Cardiac ventricle fibroblast (primary cell): ENCODE data around the gene ODF4. TPM values are rescaled to one million over a fixed set of nuclear protein-coding genes. Genes with fewer than 3 reads are reported as not detected.

ENCODE experiments used
- total RNA-seq: library from RNA; depleted of rRNA; stranded (reverse); fragments of >200 nt; gene quantifications from 2 replicates; pipeline ENCODE4 v1.2.3, GENCODE V29; 2015

The ODF4 gene, protein sequence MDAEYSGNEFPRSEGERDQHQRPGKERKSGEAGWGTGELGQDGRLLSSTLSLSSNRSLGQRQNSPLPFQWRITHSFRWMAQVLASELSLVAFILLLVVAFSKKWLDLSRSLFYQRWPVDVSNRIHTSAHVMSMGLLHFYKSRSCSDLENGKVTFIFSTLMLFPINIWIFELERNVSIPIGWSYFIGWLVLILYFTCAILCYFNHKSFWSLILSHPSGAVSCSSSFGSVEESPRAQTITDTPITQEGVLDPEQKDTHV
- not detected in 2 replicates for total RNA-seq

DNA sequence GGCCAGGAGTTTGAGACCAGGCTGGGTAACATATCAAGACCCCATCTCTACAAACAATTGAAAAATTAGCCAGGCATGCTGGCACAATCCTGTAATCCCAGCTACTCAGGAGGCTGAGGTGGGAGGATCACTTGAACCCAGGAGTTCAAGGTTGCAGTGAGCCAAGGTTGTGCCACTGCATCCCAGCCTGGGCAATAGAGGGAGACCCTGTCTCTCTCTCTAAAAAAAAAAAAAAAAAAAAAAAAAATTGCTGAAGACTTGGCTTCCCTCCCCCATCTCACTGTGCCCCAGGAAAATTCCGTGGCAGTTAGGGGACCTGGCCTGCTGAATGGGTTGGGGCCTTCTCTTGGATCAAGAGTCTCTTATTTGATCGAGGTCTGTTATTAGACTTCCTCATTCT lies at the start of gene ODF4:
Gene ODF4, plus strand, starts transcription at position 301 of the 400 bp plus-strand sequence. CDS start 212 bp downstream, outside the sequence.

DNA sequence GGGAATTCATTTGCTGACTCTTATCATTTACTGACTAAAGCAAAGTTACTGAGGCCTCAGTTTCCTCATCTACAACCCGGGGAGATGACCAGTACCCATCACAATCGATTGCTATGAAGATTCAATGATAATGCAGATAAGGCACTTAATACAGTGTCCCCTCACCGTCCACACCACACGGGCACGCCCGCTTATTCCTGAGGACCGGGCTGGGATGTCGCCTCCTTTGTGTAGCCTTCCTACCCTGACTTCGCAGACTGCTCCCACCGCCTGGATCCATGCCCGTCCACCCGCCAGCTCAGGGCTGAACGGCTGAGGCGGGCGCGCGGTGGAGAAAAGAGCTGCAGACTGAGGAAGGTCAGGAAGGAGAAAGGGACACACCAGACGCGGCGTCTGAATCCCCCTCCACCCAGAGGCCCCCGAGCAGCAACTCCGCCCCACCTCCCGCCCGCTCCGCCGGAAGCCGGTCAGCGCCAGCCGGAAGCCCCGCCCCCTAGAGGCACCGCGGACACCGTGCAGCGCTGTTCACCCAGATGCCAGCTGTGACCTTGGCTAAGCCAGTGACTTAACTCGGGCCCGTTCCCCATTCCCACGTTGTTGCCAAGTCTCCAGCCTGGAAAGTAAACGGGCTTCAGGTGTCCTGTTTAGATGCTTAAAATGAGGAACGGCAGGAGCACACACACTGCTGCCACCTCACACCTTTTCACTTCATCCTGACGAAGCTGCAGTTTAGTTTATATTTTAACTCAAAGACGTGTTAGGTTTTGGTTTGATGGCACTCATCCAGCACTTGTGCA lies 36.8 kb downstream of the ODF4 start, which contains the start of gene KRABD2:
Gene KRABD2, minus strand, starts transcription at position 434 of the 797 bp plus-strand sequence.

DNA sequence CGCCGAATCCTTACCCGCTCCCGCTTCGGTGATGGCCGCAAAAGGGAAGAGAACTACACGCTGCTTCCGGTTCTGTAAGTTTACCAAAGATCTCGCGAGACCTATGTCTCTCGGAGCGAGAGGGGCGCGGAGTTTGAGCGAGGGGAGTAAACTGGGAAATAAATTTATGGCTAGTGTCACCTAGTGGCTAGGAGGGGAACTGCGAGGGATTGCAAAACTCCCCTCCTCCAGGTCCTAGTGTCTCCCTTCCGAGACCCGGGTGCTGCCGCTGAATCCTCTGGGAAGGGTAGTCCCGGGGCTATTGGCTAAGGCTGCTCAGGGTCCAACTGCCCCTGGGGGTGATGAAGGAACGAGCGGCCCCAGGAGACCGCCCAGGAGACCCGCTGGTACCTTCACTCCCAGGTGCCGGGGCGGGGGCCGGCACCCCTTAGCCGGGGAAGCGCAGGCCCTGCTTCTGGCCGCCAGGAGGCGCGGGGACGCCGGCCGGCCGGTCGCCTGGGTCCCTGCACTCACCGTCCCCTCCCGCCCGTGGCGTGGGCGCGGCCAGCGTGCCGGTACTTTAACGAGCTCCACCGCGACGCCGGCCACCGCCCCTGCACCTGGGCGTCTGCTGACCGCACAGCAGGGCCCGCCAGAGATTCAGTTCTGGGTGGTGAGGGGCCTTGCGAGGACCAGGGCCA lies 43.6 kb downstream of the ODF4 start, which contains the start of gene RPL26:
Gene RPL26, minus strand, starts transcription at position 51 of the 680 bp plus-strand sequence. CDS start 883 bp downstream, outside the sequence.

Other genes with a start within 250 kb of the ODF4 start
- gene ALOXE3, start 221.3 kb upstream of the ODF4 start, total RNA-seq, result not detected in 2 replicates
- not detected in 2 replicates for gene HES7, start 215.7 kb upstream of the ODF4 start, total RNA-seq
- 36.7 and 48.5 TPM in 2 replicates for gene PER1, start 187.4 kb upstream of the ODF4 start, total RNA-seq
- gene VAMP2, start 176.9 kb upstream of the ODF4 start, total RNA-seq, result 5.6 and 7.8 TPM in 2 replicates
- 12.4 and 22.3 TPM in 2 replicates for gene TMEM107, start 163.5 kb upstream of the ODF4 start, total RNA-seq
- gene BORCS6, start 149.7 kb upstream of the ODF4 start, total RNA-seq, result 5.5 and 7.9 TPM in 2 replicates
- gene AURKB, start 129.3 kb upstream of the ODF4 start, total RNA-seq, result 1.5 and 1.6 TPM in 2 replicates
- 3.6 and 8.3 TPM in 2 replicates for gene CTC1, start 91.8 kb upstream of the ODF4 start, total RNA-seq
- 12.5 and 13.7 TPM in 2 replicates for gene PFAS, start 90.6 kb upstream of the ODF4 start, total RNA-seq
- 11.8 and 17.4 TPM in 2 replicates for gene RANGRF, start 51.2 kb upstream of the ODF4 start, total RNA-seq
- gene SLC25A35, start 44.4 kb upstream of the ODF4 start, total RNA-seq, result 0.73 and 3.0 TPM in 2 replicates
- gene ARHGEF15, start 29.6 kb upstream of the ODF4 start, total RNA-seq, result 0.68 and 1.2 TPM in 2 replicates
- gene RPL26, start 43.4 kb downstream of the ODF4 start, total RNA-seq, result 4,586 and 4,963 TPM in 2 replicates
- gene RNF222, start 58.0 kb downstream of the ODF4 start, total RNA-seq, result not detected in 2 replicates
- 34.6 and 36.6 TPM in 2 replicates for gene NDEL1, start 96.0 kb downstream of the ODF4 start, total RNA-seq